Left ventricle myocardium inferior (tissue), 1 donor: Measurements from ENCODE around the gene MAPK8IP3. TPM values are rescaled to one million over a fixed set of nuclear protein-coding genes. Genes with fewer than 3 reads are reported as not detected.

Experiments used
- DNase-seq: peaks from one replicate; pipeline ENCODE4 v3.0.0-alpha.2; 2020
- H3K27ac ChIP-seq: fragments of 200-600 bp; replicated peaks from 2 replicates; pipeline ENCODE4 v1.8.0; 2021
- H3K27me3 ChIP-seq: fragments of 200-600 bp; 2 replicates; pipeline ENCODE4 v1.8.0; 2021; ENCODE audit warnings: low read depth
- H3K36me3 ChIP-seq: fragments of 200-600 bp; 2 replicates; pipeline ENCODE4 v1.8.0; 2021
- H3K4me1 ChIP-seq: fragments of 200-600 bp; 2 replicates; pipeline ENCODE4 v1.8.0; 2021
- H3K4me3 ChIP-seq: fragments of 200-600 bp; 2 replicates; pipeline ENCODE4 v1.8.0; 2021; ENCODE audit warnings: mild to moderate bottlenecking, moderate library complexity
- H3K9me3 ChIP-seq: fragments of 200-600 bp; replicated peaks from 2 replicates; pipeline ENCODE4 v1.8.0; 2021
- intact Hi-C: fragments of 100-400 bp; cut with micrococcal nuclease; formaldehyde crosslinking; loops from one replicate; pipeline ENCODE4 v1.11.0; 2022
- total RNA-seq: library from RNA; stranded (reverse); fragmentation: NEBNext Ultra II Directional; extraction: Animal tissue kit (Norgen Biotek cat#: 25700); gene quantifications from one replicate; pipeline ENCODE4 v1.2.1, GENCODE V29; 2021
- TF ChIP-seq, protein P1 (sequence below): fragments of 200-600 bp; IDR thresholded peaks from 2 replicates; pipeline ENCODE4 v1.8.0; 2021; ENCODE audit warnings: antibody characterized with exemption, mild to moderate bottlenecking, borderline replicate concordance
- donor health status: DM: no; HTN: yes; CAD: no; lungs with severe emphysema.

The MAPK8IP3 gene
- total RNA-seq, 1 donor from 2014 or later = 56.0 TPM

DNA sequence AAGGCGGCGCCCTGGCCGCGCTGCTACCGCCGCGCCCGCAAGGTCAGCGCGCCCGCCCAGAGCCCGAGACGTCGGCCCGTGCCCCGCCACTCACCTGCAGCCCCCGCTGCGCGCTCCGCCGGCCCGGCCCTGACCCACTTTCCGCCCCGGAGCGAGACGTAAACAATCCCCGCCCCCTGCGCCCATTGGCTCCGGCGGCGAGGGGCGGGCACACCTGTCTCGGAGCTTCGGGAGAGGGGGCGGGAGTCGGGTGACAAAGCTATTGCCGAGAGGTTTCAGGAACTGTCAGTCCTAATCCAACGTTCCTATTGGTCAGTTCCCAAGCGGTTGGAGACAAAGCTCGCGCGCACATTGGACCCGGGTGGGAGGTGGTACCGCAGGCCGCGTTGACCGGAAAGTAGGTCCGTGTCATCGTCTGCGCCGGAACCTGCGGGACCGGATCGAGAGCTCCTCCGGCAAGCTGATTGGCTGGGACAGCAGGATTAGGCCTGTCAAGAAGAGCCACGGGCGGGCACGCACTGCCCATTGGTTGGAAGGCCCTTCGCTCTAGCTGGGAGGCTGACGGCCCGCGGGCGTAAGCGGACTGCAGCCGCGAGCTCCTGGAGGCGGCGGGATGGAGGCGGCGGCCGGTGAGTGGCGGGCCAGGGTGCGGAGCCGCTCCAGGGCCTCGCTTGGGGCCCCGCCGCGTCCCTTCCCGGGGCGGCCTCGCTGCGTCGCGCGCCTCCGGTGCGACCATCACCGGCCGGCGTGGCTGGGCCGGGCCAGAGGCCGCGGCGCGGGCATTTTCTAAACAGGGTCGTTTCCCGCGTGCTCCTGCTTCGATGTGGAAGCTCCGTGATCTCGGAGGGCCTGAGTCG, 76.6 kb downstream of the MAPK8IP3 start, which contains the start of the genes NUBP2 and SPSB3:
NUBP2 (plus strand) TSS at position 553 of the 857 bp plus-strand sequence; CDS start at position 614, 61 bp downstream.
SPSB3 (minus strand) TSS at position 164 of the 857 bp plus-strand sequence. CDS start 1,088 bp downstream, outside the sequence.
- Histone ChIP-seq H3K36me3 (peaks cover 49% of the 10 kb centered on the region), H3K27me3 (no peaks in the 10 kb centered on the region), H3K27ac (peak within 1 kb of the TSS; percentile 91), H3K9me3 (no peaks in the 10 kb centered on the region), H3K4me3 (peak within 1 kb of the TSS; percentile 96), H3K4me1 (peaks cover 66% of the 10 kb centered on the region)
- intact Hi-C loops = no loop called here
- DNase-seq = peak; percentile 100
- TF ChIP-seq, protein P1, sequence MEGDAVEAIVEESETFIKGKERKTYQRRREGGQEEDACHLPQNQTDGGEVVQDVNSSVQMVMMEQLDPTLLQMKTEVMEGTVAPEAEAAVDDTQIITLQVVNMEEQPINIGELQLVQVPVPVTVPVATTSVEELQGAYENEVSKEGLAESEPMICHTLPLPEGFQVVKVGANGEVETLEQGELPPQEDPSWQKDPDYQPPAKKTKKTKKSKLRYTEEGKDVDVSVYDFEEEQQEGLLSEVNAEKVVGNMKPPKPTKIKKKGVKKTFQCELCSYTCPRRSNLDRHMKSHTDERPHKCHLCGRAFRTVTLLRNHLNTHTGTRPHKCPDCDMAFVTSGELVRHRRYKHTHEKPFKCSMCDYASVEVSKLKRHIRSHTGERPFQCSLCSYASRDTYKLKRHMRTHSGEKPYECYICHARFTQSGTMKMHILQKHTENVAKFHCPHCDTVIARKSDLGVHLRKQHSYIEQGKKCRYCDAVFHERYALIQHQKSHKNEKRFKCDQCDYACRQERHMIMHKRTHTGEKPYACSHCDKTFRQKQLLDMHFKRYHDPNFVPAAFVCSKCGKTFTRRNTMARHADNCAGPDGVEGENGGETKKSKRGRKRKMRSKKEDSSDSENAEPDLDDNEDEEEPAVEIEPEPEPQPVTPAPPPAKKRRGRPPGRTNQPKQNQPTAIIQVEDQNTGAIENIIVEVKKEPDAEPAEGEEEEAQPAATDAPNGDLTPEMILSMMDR = no peak

- H3K27me3 ChIP-seq = no peaks in the 10 kb centered on the region
- H3K4me1 ChIP-seq = peaks cover 56% of the 10 kb centered on the region
- no peak overlapping the region for H3K4me3 ChIP-seq
- intact Hi-C loops = no loop called here
- DNase-seq = peak; percentile 12
- H3K27ac ChIP-seq = no peak overlapping the region
- TF ChIP-seq, protein P1 = no peak
- peaks cover 46% of the 10 kb centered on the region for H3K36me3 ChIP-seq
- no peaks in the 10 kb centered on the region for H3K9me3 ChIP-seq
Measured at GRCh38 chr16:1784977-1785845, 79.2 kb downstream of the MAPK8IP3 start.

DNA sequence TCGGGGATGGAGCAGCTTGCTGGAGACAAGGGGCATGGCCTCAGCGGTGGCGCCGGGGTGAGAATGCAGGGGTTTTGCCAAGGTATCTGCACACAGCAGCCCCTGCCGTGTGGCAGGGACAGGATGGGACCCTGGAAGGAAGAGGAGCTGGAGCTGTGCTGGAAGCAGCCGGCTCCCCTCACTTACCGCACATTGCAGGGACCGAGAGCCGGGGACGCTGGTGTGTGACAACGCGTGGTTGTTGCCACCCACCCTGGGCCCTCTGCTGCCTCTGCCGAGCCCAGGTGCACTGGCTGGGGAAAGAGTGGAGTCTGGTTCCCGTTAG, 79.8 kb downstream of the MAPK8IP3 start:
- DNase-seq = peak; percentile 8
- peaks cover 40% of the 10 kb centered on the region for H3K36me3 ChIP-seq
- H3K27me3 ChIP-seq = no peaks in the 10 kb centered on the region
- TF ChIP-seq, protein P1 = no peak
- H3K4me3 ChIP-seq = no peak overlapping the region
- no peak overlapping the region for H3K27ac ChIP-seq
- H3K4me1 ChIP-seq = peaks cover 50% of the 10 kb centered on the region
- intact Hi-C loops = no loop called here
- no peaks in the 10 kb centered on the region for H3K9me3 ChIP-seq

DNA sequence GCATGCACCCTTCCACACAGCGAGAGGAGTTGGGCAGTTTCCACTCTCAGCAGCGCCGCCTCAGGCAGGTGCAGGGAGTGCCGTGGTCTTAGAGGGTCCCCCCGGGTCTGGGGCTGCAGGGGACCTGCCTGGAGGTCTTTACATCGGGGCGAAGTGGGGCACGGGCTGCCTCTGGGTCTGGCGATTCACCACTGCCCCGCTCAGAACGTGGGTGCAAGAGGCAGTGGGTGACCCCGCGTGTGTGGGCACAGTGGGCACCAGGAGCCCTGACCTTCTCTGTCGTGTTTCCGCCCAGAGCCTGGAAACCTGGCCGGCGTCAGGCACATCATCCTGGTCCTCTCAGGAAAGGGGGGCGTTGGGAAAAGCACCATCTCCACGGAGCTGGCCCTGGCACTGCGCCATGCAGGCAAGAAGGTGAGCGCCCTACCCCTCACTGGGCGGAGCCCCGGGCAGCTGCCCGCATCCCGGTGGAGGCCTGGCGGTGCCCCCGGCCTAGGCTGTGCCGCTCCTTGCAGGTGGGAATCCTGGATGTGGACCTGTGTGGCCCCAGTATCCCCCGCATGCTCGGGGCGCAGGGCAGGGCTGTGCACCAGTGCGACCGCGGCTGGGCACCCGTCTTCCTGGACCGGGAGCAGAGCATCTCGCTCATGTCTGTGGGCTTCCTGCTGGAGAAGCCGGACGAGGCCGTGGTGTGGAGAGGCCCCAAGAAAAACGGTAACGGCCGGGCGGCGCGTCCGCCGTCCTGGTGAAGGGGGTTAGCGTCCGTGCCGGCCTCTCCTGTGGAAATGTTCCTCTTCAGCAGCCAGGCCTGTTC, 80.5 kb downstream of the MAPK8IP3 start:
- Histone ChIP-seq H3K27me3 (no peaks in the 10 kb centered on the region), H3K4me1 (peaks cover 43% of the 10 kb centered on the region), H3K9me3 (no peaks in the 10 kb centered on the region), H3K4me3 (no peak overlapping the region), H3K36me3 (peaks cover 38% of the 10 kb centered on the region), H3K27ac (no peak overlapping the region)
- TF ChIP-seq, protein P1 = no peak
- intact Hi-C loops = no loop called here
- peak; percentile 13 for DNase-seq

- intact Hi-C loops = no loop called here
- Histone ChIP-seq H3K4me3 (no peak overlapping the region), H3K27me3 (no peaks in the 10 kb centered on the region), H3K27ac (no peak overlapping the region), H3K36me3 (peaks cover 40% of the 10 kb centered on the region), H3K9me3 (no peaks in the 10 kb centered on the region), H3K4me1 (peaks cover 38% of the 10 kb centered on the region)
- no peak for DNase-seq
- TF ChIP-seq, protein P1 = no peak
Measured at GRCh38 chr16:1787056-1787321, 81.0 kb downstream of the MAPK8IP3 start.
